ENCODE data around the gene RERE. TPM values are rescaled to one million over a fixed set of nuclear protein-coding genes. Genes with fewer than 3 reads are reported as not detected.

Gene RERE
- total RNA-seq, 2 experiments from 2014 or later = 73.1 to 211 TPM

GRCh38 chr1:8431784-8432183 is 385.7 kb downstream of the RERE start:
- no TSS peak for BruUV-seq (replicated peaks)
- Histone ChIP-seq H3K4me1 (ENCODE audit: insufficient read depth, low read length, poor library complexity, severe bottlenecking) (peaks cover 89% of the 10 kb centered on the region), H3K27ac (ENCODE audit: low read depth, low read length, poor library complexity, severe bottlenecking) (peak overlapping the region; percentile 99), H3K4me3 (ENCODE audit: low read depth, low read length, poor library complexity, severe bottlenecking) (no peak overlapping the region), H3K9me2 (ENCODE audit: insufficient read depth, low read length) (no peaks in the 10 kb centered on the region), H4K20me1 (ENCODE audit: insufficient read depth, low read length) (no peaks in the 10 kb centered on the region), H3K36me3 (ENCODE audit: insufficient read depth, low read length) (peaks cover 3% of the 10 kb centered on the region; the same call in 1 of the 2 replicates), H3K4me2 (ENCODE audit: low read length) (peak overlapping the region; percentile 92), H3K79me2 (ENCODE audit: insufficient read depth, low read depth, low read length) (peaks cover 62% of the 10 kb centered on the region; the same call in 1 of the 2 replicates), H2AFZ (ENCODE audit: low read length) (no peak overlapping the region), H3K9me3 (ENCODE audit: low read length) (no peaks in the 10 kb centered on the region)
- no peak for DNase-seq (ENCODE audit: low spot score)
- TF ChIP-seq, protein P1, sequence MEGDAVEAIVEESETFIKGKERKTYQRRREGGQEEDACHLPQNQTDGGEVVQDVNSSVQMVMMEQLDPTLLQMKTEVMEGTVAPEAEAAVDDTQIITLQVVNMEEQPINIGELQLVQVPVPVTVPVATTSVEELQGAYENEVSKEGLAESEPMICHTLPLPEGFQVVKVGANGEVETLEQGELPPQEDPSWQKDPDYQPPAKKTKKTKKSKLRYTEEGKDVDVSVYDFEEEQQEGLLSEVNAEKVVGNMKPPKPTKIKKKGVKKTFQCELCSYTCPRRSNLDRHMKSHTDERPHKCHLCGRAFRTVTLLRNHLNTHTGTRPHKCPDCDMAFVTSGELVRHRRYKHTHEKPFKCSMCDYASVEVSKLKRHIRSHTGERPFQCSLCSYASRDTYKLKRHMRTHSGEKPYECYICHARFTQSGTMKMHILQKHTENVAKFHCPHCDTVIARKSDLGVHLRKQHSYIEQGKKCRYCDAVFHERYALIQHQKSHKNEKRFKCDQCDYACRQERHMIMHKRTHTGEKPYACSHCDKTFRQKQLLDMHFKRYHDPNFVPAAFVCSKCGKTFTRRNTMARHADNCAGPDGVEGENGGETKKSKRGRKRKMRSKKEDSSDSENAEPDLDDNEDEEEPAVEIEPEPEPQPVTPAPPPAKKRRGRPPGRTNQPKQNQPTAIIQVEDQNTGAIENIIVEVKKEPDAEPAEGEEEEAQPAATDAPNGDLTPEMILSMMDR (conservative IDR thresholded peaks at IDR 0.05; ENCODE audit: low read length) = no peak
- no peak for TF ChIP-seq EZH2phosphoT487 (IDR thresholded peaks at IDR 0.05; ENCODE audit: borderline replicate concordance, low read depth, low read length)
- POLR2A ChIA-PET = interaction anchor here (1.1 to 4.3 kb wide), 3 partner anchors 11 to 94 kb away, joined by 3 to 28 read pairs (median 6); no protein-coding TSS in a partner anchor
- CTCF ChIA-PET (ENCODE audit: unreplicated experiment) = no interaction called here
- intact Hi-C loops (cut with micrococcal nuclease; ENCODE audit: unreplicated experiment) = no loop called here

- Histone ChIP-seq H4K20me1 (ENCODE audit: insufficient read depth, low read length) (no peaks in the 10 kb centered on the region), H3K9me3 (ENCODE audit: low read length) (no peaks in the 10 kb centered on the region), H3K4me3 (ENCODE audit: low read depth, low read length, poor library complexity, severe bottlenecking) (peak overlapping the region; percentile 27), H3K9me2 (ENCODE audit: insufficient read depth, low read length) (no peaks in the 10 kb centered on the region), H3K4me1 (ENCODE audit: insufficient read depth, low read length, poor library complexity, severe bottlenecking) (peaks cover 89% of the 10 kb centered on the region), H3K36me3 (ENCODE audit: insufficient read depth, low read length) (no peaks in the 10 kb centered on the region; the same call in 1 of the 2 replicates), H2AFZ (ENCODE audit: low read length) (peak overlapping the region; percentile 5; the same call in 1 of the 2 replicates), H3K79me2 (ENCODE audit: insufficient read depth, low read depth, low read length) (peaks cover 61% of the 10 kb centered on the region; the same call in 1 of the 2 replicates), H3K27ac (ENCODE audit: low read depth, low read length, poor library complexity, severe bottlenecking) (peak overlapping the region; percentile 99), H3K4me2 (ENCODE audit: low read length) (peak overlapping the region; percentile 92)
- ChIA-PET CTCF (ENCODE audit: unreplicated experiment) (no interaction called here), POLR2A (interaction anchor here (0.6 to 4.3 kb wide), 8 partner anchors 8 to 428 kb away, joined by 3 to 28 read pairs (median 5); no protein-coding TSS in a partner anchor)
- BruUV-seq (replicated peaks) = no TSS peak
- DNase-seq (ENCODE audit: low spot score) = peak; percentile 86
- intact Hi-C loops (cut with micrococcal nuclease; ENCODE audit: unreplicated experiment) = no loop called here
- TF ChIP-seq, protein P1 (conservative IDR thresholded peaks at IDR 0.05; ENCODE audit: low read length) = peak; percentile 69
- no peak for TF ChIP-seq EZH2phosphoT487 (IDR thresholded peaks at IDR 0.05; ENCODE audit: borderline replicate concordance, low read depth, low read length)
Observed at GRCh38 chr1:8431019-8431418, 386.4 kb downstream of the RERE start.

- Histone ChIP-seq H3K4me1 (ENCODE audit: insufficient read depth, low read length, poor library complexity, severe bottlenecking) (peaks cover 89% of the 10 kb centered on the region), H3K9me2 (ENCODE audit: insufficient read depth, low read length) (no peaks in the 10 kb centered on the region), H3K36me3 (ENCODE audit: insufficient read depth, low read length) (no peaks in the 10 kb centered on the region; the same call in 1 of the 2 replicates), H3K9me3 (ENCODE audit: low read length) (no peaks in the 10 kb centered on the region), H3K4me3 (ENCODE audit: low read depth, low read length, poor library complexity, severe bottlenecking) (peak overlapping the region; percentile 27), H3K4me2 (ENCODE audit: low read length) (peak overlapping the region; percentile 92), H2AFZ (ENCODE audit: low read length) (no peak overlapping the region; the same call in 1 of the 2 replicates), H3K79me2 (ENCODE audit: insufficient read depth, low read depth, low read length) (peaks cover 65% of the 10 kb centered on the region), H4K20me1 (ENCODE audit: insufficient read depth, low read length) (no peaks in the 10 kb centered on the region), H3K27ac (ENCODE audit: low read depth, low read length, poor library complexity, severe bottlenecking) (peak overlapping the region; percentile 99)
- intact Hi-C loops (cut with micrococcal nuclease; ENCODE audit: unreplicated experiment) = no loop called here
- CTCF ChIA-PET (ENCODE audit: unreplicated experiment) = interaction anchor here (0.9 kb wide), 1 partner anchor 12 kb away, joined by 4 read pairs; no protein-coding TSS in a partner anchor
- BruUV-seq (replicated peaks) = TSS peak; percentile 30
- TF ChIP-seq, protein P1 (conservative IDR thresholded peaks at IDR 0.05; ENCODE audit: low read length) = no peak
- TF ChIP-seq EZH2phosphoT487 (IDR thresholded peaks at IDR 0.05; ENCODE audit: borderline replicate concordance, low read depth, low read length) = no peak
- peak; percentile 58 for DNase-seq (ENCODE audit: low spot score)
- POLR2A ChIA-PET = interaction anchor here (0.6 to 4.3 kb wide), 8 partner anchors 9 to 429 kb away, joined by 3 to 28 read pairs (median 6); no protein-coding TSS in a partner anchor
Observed at GRCh38 chr1:8430476-8430875, 387.0 kb downstream of the RERE start.

All from OCI-LY7 (cell line).